GM12892 (cell line): ENCODE results near the gene SFSWAP.

Experiments used
- DNase-seq: peaks from one replicate; pipeline ENCODE4 v3.0.0; 2011; ENCODE audit not compliant: insufficient read length
- FAIRE-seq: peaks from 2 replicates; lab custom pipeline; 2011; peaks lifted over from hg19 to GRCh38; lab: Jason Lieb, UNC
- POLR2A ChIP-seq: IDR thresholded peaks from 2 replicates; pipeline ENCODE4 v1.6.1; 2011; ENCODE audit warnings: low read depth, low read length, control low read depth
- POLR2AphosphoS5 ChIP-seq: IDR thresholded peaks from 2 replicates; pipeline ENCODE4 v1.6.1; 2011; ENCODE audit warnings: low read depth, low read length, control low read depth
- TAF1 ChIP-seq: IDR thresholded peaks from 2 replicates; pipeline ENCODE4 v1.6.1; 2011; ENCODE audit warnings: low read depth, mild to moderate bottlenecking, control low read depth, low read length, borderline replicate concordance

SFSWAP gene

GRCh38 chr12:131832321-131833231 is 121.7 kb downstream of the SFSWAP start:
- TF ChIP-seq POLR2AphosphoS5 (no peak), POLR2A (no peak), TAF1 (no peak)
- FAIRE-seq (no peak), DNase-seq (no peak)

GRCh38 chr12:131833288-131833895 is 122.5 kb downstream of the SFSWAP start:
- TF ChIP-seq TAF1 = no peak
- no peak for TF ChIP-seq POLR2A
- TF ChIP-seq POLR2AphosphoS5 = no peak
- FAIRE-seq = no peak
- no peak for DNase-seq

GRCh38 chr12:131833896-131834641 is 123.2 kb downstream of the SFSWAP start:
- FAIRE-seq = no peak
- TF ChIP-seq POLR2A = no peak
- no peak for TF ChIP-seq TAF1
- no peak for TF ChIP-seq POLR2AphosphoS5
- no peak for DNase-seq

GRCh38 chr12:131834798-131835615 is 124.1 kb downstream of the SFSWAP start:
- TF ChIP-seq POLR2A (no peak), POLR2AphosphoS5 (no peak), TAF1 (no peak)
- FAIRE-seq = no peak
- no peak for DNase-seq

- no peak for TF ChIP-seq TAF1
- TF ChIP-seq POLR2A = no peak
- TF ChIP-seq POLR2AphosphoS5 = no peak
- DNase-seq (no peak), FAIRE-seq (no peak)
Observed at GRCh38 chr12:131835616-131836171, 124.8 kb downstream of the SFSWAP start.

- DNase-seq (no peak), FAIRE-seq (no peak)
- TF ChIP-seq POLR2A = no peak
- no peak for TF ChIP-seq TAF1
- TF ChIP-seq POLR2AphosphoS5 = no peak
Observed at GRCh38 chr12:131836193-131836592, 125.3 kb downstream of the SFSWAP start.

DNA sequence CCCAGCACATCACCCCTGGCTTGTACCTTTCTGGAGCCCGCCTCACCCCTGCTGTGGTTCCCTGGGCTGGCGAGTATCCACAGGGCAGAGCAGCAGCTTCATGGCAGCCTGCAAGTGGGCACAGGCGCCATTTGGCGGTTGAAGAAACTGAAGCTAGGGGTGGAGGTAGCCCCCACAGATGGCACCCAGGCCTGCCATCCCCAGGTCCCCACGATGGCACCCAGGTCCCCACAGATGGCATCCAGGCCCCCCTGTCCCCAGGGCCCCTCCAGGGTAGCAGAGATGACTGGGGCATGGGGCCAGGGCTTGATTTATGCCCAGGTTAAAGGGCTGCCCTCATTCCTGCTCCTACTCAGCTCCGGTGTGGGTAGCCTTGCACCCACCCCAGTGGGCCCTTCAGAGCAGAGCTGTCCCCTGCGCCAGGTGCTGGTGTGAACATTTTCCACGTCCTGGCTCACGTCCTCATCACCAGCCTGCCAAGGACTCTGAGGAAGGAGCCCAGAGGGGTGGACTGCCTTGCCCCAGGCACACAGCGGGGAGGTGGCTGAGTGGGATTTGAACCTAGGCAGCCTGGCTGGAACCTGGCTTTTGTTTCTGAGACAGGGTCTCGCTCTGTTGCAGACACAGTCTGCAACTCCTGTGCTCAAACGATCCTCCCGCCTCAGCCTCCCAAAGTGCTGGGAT is 126.0 kb downstream of the SFSWAP start:
- FAIRE-seq (no peak), DNase-seq (no peak)
- no peak for TF ChIP-seq TAF1
- TF ChIP-seq POLR2AphosphoS5 = no peak
- TF ChIP-seq POLR2A = no peak

DNA sequence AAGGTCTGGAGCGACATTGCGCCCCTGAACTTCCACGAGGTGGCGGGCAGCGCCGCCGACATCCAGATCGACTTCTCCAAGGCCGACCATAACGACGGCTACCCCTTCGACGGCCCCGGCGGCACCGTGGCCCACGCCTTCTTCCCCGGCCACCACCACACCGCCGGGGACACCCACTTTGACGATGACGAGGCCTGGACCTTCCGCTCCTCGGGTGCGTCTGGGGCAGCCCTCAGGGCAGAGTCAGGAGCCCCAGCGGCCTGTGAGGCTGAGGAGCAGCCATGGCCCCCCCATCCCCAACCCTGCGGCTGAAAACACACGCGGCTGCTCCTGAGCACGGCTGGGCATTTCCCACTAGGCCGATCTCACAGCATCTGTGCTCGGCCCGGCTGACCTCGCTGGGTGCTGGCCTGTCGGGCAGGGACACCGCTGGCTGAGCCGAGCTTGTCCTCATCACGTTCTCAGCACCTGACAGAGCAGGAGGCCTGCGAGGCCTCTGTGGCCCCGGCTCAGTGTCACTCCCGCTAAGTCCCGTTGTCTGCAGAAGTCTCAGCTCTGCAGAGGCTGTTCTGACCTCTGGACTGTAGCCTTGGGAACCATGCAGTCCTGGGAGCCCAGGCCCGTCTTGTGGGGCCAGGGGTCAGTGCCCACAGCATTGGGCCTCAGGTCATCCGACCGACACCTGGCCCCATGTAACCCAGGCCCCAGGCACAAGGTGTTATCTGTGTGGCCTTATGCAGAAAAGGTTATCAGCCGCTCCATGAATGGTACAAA is 129.9 kb downstream of the SFSWAP start:
- FAIRE-seq (no peak), DNase-seq (no peak)
- TF ChIP-seq POLR2AphosphoS5 (no peak), POLR2A (no peak), TAF1 (no peak)

GRCh38 chr12:131841547-131841946 is 130.7 kb downstream of the SFSWAP start:
- DNase-seq (no peak), FAIRE-seq (no peak)
- no peak for TF ChIP-seq POLR2AphosphoS5
- no peak for TF ChIP-seq POLR2A
